OCI-LY1 (cell line): ENCODE data around the gene MALT1.
"Not testable (repeated sequence)": the region's sequence is repeated elsewhere in the genome, so short reads cannot be mapped to it uniquely, and the experiment has no call there.

Source experiments
- H2AFZ ChIP-seq: fragments of 200-600 bp; sonication (generic), shearing (Covaris generic); 2 replicates; pipeline ENCODE4 v1.6.0; 2014; ENCODE audit warnings: antibody characterized with exemption, mild to moderate bottlenecking, low read length
- H3F3A ChIP-seq: fragments of 200-600 bp; sonication (generic), shearing (Covaris generic); 2 replicates; pipeline ENCODE4 v1.6.0; 2014; ENCODE audit warnings: mild to moderate bottlenecking, antibody characterized with exemption, low read length, moderate library complexity; ENCODE audit not compliant: insufficient read depth
- H3K27ac ChIP-seq: fragments of 200-600 bp; sonication (generic); 2 replicates; pipeline ENCODE4 v1.5.1; 2014; ENCODE audit warnings: low read length, mixed run types, mild to moderate bottlenecking, low read depth; ENCODE audit not compliant: poor library complexity, severe bottlenecking
- H3K27me3 ChIP-seq: fragments of 200-600 bp; sonication (generic); 2 replicates; pipeline ENCODE4 v1.6.0; 2014; ENCODE audit warnings: antibody characterized with exemption, mild to moderate bottlenecking, low read length, moderate library complexity; ENCODE audit not compliant: insufficient read depth
- H3K36me3 ChIP-seq: fragments of 200-600 bp; sonication (generic); 2 replicates; pipeline ENCODE4 v1.6.1; 2014; ENCODE audit warnings: mild to moderate bottlenecking, antibody characterized with exemption, low read length, moderate library complexity, mixed read lengths; ENCODE audit not compliant: insufficient read depth
- H3K4me1 ChIP-seq: fragments of 200-600 bp; sonication (generic); 2 replicates; pipeline ENCODE4 v1.5.1; 2014; ENCODE audit warnings: mild to moderate bottlenecking, low read length, moderate library complexity; ENCODE audit not compliant: insufficient read depth, severe bottlenecking
- H3K4me2 ChIP-seq: fragments of 200-600 bp; sonication (generic), shearing (Covaris generic); 2 replicates; pipeline ENCODE4 v1.6.1; 2014; ENCODE audit warnings: low read length
- H3K4me3 ChIP-seq: fragments of 200-600 bp; sonication (generic); 2 replicates; pipeline ENCODE4 v1.5.1; 2014; ENCODE audit warnings: low read length, low read depth, mild to moderate bottlenecking, mixed read lengths; ENCODE audit not compliant: poor library complexity, severe bottlenecking
- H3K79me2 ChIP-seq: fragments of 200-600 bp; shearing (Covaris generic); 2 replicates; pipeline ENCODE4 v1.6.1; 2016; ENCODE audit warnings: mixed run types, low read length, mixed read lengths; ENCODE audit not compliant: insufficient read depth
- H3K9ac ChIP-seq: fragments of 200-600 bp; sonication (generic), shearing (Covaris generic); 2 replicates; pipeline ENCODE4 v1.6.1; 2014; ENCODE audit warnings: mild to moderate bottlenecking, low read length, mixed read lengths
- H3K9me2 ChIP-seq: fragments of 200-600 bp; sonication (generic), shearing (Covaris generic); 2 replicates; pipeline ENCODE4 v1.6.1; 2014; ENCODE audit warnings: low read depth, mild to moderate bottlenecking, low read length, mixed read lengths
- H3K9me3 ChIP-seq: fragments of 200-600 bp; shearing (Covaris generic); 2 replicates; pipeline ENCODE4 v1.6.1; 2014; ENCODE audit warnings: low read length, mixed read lengths
- H4K20me1 ChIP-seq: fragments of 200-600 bp; sonication (generic), shearing (Covaris generic); 2 replicates; pipeline ENCODE4 v1.6.0; 2016; ENCODE audit warnings: mild to moderate bottlenecking, low read length; ENCODE audit not compliant: insufficient read depth
- CTCF ChIP-seq: fragments of 200-600 bp; sonication (generic), shearing (Covaris generic); IDR thresholded peaks from 2 replicates; pipeline ENCODE4 v1.5.1; 2017; ENCODE audit warnings: mild to moderate bottlenecking, antibody characterized with exemption, low read length, moderate library complexity, mixed read lengths
- EZH2 ChIP-seq: fragments of 200-600 bp; sonication (generic), shearing (Covaris generic); IDR thresholded peaks from 2 replicates; pipeline ENCODE4 v1.8.0; 2017; ENCODE audit warnings: borderline replicate concordance, mixed run types, mild to moderate bottlenecking, antibody characterized with exemption, low read length, moderate library complexity, mixed read lengths

The MALT1 gene

GRCh38 chr18:58755304-58756010, 84.2 kb downstream of the MALT1 start:
- H3K9me3 ChIP-seq: no peaks in the 10 kb centered on the region
- H3K27me3 ChIP-seq: no peaks in the 10 kb centered on the region; the same call in 1 of the 2 replicates
- H3K4me2 ChIP-seq: no peak overlapping the region
- no peak overlapping the region for H3K27ac ChIP-seq
- no peak overlapping the region for H3K4me3 ChIP-seq
- H3K9ac ChIP-seq: no peak overlapping the region
- H3K79me2 ChIP-seq: no peaks in the 10 kb centered on the region
- no peaks in the 10 kb centered on the region for H3K9me2 ChIP-seq
- no peaks in the 10 kb centered on the region for H3K4me1 ChIP-seq
- no peak overlapping the region for H2AFZ ChIP-seq
- no peaks in the 10 kb centered on the region for H4K20me1 ChIP-seq
- no peaks in the 10 kb centered on the region for H3F3A ChIP-seq
- H3K36me3 ChIP-seq: no peaks in the 10 kb centered on the region
- TF ChIP-seq CTCF: no peak
- TF ChIP-seq EZH2: no peak

- H3K4me3 ChIP-seq: no peak overlapping the region
- H3F3A ChIP-seq: no peaks in the 10 kb centered on the region
- H3K27me3 ChIP-seq: no peaks in the 10 kb centered on the region; the same call in 1 of the 2 replicates
- H3K9me3 ChIP-seq: no peaks in the 10 kb centered on the region
- no peaks in the 10 kb centered on the region for H3K9me2 ChIP-seq
- H3K79me2 ChIP-seq: no peaks in the 10 kb centered on the region
- no peak overlapping the region for H2AFZ ChIP-seq
- H3K4me2 ChIP-seq: no peak overlapping the region
- TF ChIP-seq EZH2: no peak
- TF ChIP-seq CTCF: no peak
- H4K20me1 ChIP-seq: no peaks in the 10 kb centered on the region
- H3K9ac ChIP-seq: no peak overlapping the region
- H3K36me3 ChIP-seq: no peaks in the 10 kb centered on the region
- no peak overlapping the region for H3K27ac ChIP-seq
- H3K4me1 ChIP-seq: no peaks in the 10 kb centered on the region
Observed at GRCh38 chr18:58756148-58756547, 84.9 kb downstream of the MALT1 start.

- Histone ChIP-seq H3K9ac (no peak overlapping the region), H3K9me2 (no peaks in the 10 kb centered on the region), H3K79me2 (no peaks in the 10 kb centered on the region), H2AFZ (no peak overlapping the region), H3K27ac (no peak overlapping the region), H3K4me3 (no peak overlapping the region), H3K27me3 (no peaks in the 10 kb centered on the region; the same call in 1 of the 2 replicates), H3K4me1 (no peaks in the 10 kb centered on the region), H3K36me3 (no peaks in the 10 kb centered on the region), H3F3A (no peaks in the 10 kb centered on the region), H3K4me2 (no peak overlapping the region), H3K9me3 (no peaks in the 10 kb centered on the region), H4K20me1 (no peaks in the 10 kb centered on the region)
- TF ChIP-seq CTCF: no peak
- TF ChIP-seq EZH2: no peak
Observed at GRCh38 chr18:58756596-58757240, 85.5 kb downstream of the MALT1 start.

- H3F3A ChIP-seq, H4K20me1 ChIP-seq, H3K4me3 ChIP-seq, H3K27me3 ChIP-seq, H3K9me2 ChIP-seq, H3K4me2 ChIP-seq, H3K9ac ChIP-seq, H3K9me3 ChIP-seq, H3K4me1 ChIP-seq, H3K79me2 ChIP-seq, H3K36me3 ChIP-seq, H2AFZ ChIP-seq, H3K27ac ChIP-seq: not testable (repeated sequence)
Observed at GRCh38 chr18:58757351-58757750, 86.1 kb downstream of the MALT1 start.
